ENCODE data around the gene OR5I1.
"Not testable (repeated sequence)": the region's sequence is repeated elsewhere in the genome, so short reads cannot be mapped to it uniquely, and the experiment has no call there.

Gene OR5I1

GRCh38 chr11:55942785-55943392 is 6.7 kb upstream of the OR5I1 start:
- peak; percentile 78 for TF ChIP-seq CTCF (conservative IDR thresholded peaks at IDR 0.05)
- H3K27ac ChIP-seq = no peak overlapping the region

- no peak for TF ChIP-seq CTCF (conservative IDR thresholded peaks at IDR 0.05)
Observed at GRCh38 chr11:55920537-55920936, 15.7 kb downstream of the OR5I1 start.

GRCh38 chr11:55914482-55914881 is 21.7 kb downstream of the OR5I1 start, which contains the start of gene OR5W2:
OR5W2 (minus strand) TSS chr11:55914582; CDS start chr11:55914582, 0 bp downstream.
- H3K27ac ChIP-seq = no peak within 1 kb of the TSS
- TF ChIP-seq CTCF (conservative IDR thresholded peaks at IDR 0.05) = no peak

More at GRCh38 chr11:55920537-55920936, 15.7 kb downstream of the OR5I1 start:
- H3K27ac ChIP-seq = no peak overlapping the region

- no peak for TF ChIP-seq CTCF (conservative IDR thresholded peaks at IDR 0.05)
Observed at GRCh38 chr11:55902308-55902707, 33.9 kb downstream of the OR5I1 start.

GRCh38 chr11:55895216-55895615 is 41.0 kb downstream of the OR5I1 start:
- no peak for TF ChIP-seq CTCF (conservative IDR thresholded peaks at IDR 0.05)
- H3K27ac ChIP-seq = no peak overlapping the region

More at GRCh38 chr11:55902308-55902707, 33.9 kb downstream of the OR5I1 start:
- H3K27ac ChIP-seq = no peak overlapping the region

GRCh38 chr11:55885481-55885880 is 50.7 kb downstream of the OR5I1 start:
- H3K27ac ChIP-seq = not testable (repeated sequence)

All from VCaP (cell line).